GM19463 (cell line): Measurements from ENCODE around the gene APBA1.
"Not testable (repeated sequence)": the region's sequence is repeated elsewhere in the genome, so short reads cannot be mapped to it uniquely, and the experiment has no call there.

Experiments used
- ATAC-seq: cut with Tn5 transposase; IDR thresholded peaks from one replicate; pipeline ENCODE4 v1.9.1; 2021; ENCODE audit warnings: mild to moderate bottlenecking, moderate library complexity; ENCODE audit not compliant: unreplicated experiment

APBA1 gene

DNA sequence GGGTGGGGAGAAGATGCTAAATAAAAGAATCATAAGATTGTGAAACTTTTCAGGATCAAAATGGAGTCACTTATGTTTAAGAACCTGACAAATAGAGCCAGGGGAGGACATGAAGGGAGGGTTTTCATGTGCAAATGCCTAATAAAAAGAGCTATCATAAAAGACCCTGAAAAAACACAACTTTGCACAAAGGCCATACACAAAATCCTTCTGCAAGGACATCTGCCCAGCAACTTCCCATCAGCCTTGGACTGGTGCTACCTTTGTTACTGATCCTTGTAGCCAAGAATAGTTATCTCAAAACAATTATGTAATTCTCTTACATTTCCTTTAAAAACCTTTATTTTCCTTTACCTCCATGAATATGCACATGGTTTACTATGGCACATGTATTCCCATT is 63.0 kb downstream of the APBA1 start:
- no peak for ATAC-seq

DNA sequence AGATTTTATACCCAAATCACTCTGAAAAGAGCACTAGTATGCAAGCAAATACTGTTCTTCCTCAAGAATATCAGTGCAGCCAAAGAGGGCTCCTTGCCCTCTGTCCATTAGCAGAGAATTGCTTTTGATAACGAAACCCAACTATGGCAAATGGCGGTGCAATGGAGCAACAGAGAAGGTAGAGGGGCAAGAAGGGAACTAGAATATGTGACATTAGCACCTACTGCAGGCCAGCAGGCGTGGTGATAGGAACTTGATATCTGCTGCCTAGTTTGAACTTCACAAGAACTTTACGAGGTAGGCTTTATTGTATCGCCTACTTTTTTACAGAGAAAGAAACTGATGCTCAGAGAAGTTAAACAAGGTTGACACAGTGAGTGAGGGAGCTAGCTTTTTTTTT is 66.1 kb downstream of the APBA1 start:
- ATAC-seq = no peak

GRCh38 chr9:69605406-69605805 is 66.8 kb downstream of the APBA1 start:
- ATAC-seq = no peak

DNA sequence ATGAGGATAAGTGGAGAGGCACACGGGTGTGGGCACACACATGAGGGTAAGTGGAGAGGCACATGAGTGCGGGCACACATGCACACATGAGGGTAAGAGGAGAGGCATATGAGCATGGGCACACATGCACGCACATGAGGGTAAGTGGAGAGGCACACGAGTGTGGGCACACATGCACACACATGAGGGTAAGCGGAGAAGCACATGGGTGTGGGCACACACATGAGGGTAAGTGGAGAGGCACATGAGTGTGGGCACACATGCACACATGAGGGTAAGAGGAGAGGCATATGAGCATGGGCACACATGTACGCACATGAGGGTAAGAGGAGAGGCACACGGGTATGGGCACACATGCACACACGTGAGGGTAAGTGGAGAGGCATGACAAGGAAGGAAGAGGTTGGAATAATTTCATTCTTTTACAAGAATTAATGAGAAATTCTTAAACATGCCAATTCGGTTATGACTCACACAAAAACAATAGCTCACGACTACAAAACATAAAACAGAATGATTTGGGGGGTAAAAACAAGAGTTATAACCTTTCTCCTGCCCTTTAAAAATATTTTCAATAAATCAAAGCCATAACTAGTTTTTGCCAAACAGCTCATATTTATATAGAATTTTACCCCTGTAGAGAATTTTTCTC is 67.5 kb downstream of the APBA1 start:
- no peak for ATAC-seq

DNA sequence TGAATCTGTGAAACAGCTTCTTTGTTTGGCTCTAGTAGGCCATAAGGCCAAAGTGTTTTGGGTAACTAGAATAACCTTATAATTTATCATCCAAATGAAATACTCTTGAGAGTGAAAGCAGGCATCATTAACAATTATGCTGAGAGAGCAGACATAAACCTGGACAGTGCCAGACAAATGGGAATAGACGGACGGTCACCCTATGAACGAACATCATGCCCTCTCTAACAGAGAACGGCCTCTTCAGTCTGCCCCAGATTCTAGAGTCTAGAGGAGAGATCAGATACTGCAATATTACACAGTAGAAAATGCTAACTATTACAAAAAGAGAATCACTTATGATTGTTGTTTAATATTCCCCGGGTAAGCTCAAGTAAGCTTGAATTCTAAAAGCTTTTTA is 68.5 kb downstream of the APBA1 start:
- no peak for ATAC-seq

DNA sequence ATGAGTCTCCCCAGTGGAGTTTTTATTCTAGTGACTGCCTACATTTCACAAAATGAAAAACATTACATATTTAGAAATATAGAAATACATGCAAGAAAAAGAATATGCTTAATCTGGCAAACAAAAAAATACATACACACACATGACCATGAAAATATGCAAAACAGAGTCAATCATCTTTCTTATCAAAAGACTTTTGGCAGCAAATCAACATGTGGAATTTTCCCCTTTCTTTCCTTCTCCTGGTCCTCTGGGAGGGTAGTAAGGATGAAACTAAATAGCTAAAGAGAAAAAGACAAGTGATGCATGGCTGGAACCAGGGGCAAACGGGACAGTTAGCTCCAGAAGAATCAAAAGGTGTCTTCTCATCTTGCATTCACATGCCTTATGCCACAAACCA is 69.4 kb downstream of the APBA1 start:
- ATAC-seq = no peak

DNA sequence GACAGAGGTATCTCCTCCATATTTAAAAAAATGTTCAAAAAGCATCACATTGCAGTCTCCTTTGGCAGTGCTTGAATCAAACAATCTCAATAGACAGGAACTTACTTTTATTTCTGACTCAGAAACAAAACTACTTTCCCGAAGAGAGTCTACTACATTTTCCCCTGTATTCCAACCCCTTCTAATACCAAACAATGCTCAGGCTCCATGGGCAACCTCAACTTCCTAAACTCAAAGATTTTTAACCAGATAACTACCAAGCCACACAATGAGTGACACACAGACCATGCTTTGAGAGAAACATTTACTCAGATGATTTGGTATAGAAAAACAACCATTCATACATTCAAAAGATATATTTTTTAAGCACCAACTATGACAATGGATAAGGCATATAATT is 70.5 kb downstream of the APBA1 start:
- ATAC-seq = no peak

DNA sequence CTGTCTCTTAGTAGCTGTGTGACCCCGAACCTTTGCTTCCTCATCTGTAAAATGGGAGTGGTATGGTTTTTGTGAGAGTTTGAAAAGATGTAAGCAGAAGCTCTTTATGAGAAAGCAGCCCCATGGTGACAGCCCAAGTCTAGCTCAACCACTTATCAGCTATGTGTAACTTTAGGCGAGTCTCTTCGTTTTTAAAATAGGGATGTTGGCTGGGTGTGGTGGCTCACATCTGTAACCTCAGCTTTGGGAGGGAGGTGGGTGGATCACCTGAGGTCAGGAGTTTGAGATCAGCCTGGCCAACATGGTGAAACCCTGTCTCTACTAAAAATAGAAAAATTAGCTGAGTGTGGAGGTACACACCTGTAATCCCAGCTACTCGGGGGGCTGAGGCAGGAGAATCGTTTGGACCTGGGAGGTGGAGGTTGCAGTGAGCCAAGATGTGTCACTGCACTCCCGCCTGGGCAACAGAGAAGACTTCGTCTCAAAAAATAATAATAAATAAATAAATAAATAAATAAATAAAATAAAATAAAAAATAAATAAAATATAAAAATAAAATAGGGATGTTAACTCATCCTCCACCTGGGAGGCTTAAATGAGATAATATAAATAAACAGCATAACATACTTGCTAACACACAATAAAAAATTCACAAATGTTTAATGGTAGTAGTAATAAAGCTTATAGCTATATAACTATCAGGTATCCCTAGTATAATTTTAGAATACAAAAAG is 71.7 kb downstream of the APBA1 start:
- no peak for ATAC-seq

- no peak for ATAC-seq
Measured at GRCh38 chr9:69599232-69599971, 72.8 kb downstream of the APBA1 start.

DNA sequence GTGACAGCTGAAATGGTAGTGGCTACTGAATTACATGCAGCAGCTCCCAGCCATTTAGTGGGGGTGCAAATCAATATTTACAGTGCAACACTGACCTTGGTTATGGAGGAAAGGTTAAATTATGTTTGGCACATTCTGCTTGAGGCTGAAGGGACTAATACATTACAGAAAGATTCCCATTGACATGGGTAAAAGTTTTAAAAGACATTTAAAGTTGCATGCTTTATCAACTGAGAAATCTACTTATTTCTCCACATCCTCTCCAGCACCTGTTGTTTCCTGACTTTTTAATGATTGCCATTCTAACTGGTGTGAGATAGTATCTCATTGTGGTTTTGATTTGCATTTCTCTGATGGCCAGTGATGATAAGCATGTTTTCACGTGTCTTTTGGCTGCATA is 75.3 kb downstream of the APBA1 start:
- not testable (repeated sequence) for ATAC-seq

DNA sequence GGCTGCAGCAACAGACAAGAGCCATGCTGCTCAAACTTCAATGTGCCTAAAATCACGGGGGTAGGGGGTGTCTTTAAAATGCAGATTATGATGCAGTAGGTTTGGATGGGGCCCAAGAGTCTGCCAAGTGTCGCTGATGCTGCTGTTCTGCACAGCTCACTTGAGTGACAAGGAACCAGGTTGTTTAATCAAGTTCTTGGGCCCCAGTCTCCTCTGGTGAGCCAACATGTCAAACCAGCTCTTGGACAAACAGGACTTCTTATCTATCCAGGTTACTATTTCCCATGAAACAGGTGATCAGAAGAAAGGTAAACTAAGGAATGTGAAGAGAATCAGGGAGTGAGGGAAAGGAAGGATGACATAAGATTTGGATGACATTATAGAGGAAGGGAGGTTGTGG is 78.0 kb downstream of the APBA1 start:
- ATAC-seq = no peak

GRCh38 chr9:69593756-69594155 is 78.4 kb downstream of the APBA1 start:
- no peak for ATAC-seq

DNA sequence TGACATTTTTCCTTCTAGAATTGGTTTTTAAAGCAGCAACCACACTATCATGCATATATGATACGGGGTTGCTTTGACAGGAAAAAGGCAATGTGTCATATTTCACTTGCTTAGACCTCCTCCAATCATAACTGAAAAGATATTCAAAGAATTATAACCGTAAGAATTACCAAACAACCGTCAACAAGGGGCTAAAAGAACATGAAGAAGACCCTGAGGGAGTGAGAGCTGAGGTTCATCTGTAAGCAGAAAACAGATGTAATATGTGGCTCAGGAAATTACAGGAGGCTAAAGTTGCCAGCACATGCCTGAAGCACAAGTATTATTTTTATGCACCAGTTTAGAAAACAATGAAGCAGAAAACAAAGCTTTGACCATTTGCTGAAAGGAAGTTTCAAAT is 78.9 kb downstream of the APBA1 start:
- ATAC-seq = no peak

- no peak for ATAC-seq
Measured at GRCh38 chr9:69590266-69590665, 81.9 kb downstream of the APBA1 start.

DNA sequence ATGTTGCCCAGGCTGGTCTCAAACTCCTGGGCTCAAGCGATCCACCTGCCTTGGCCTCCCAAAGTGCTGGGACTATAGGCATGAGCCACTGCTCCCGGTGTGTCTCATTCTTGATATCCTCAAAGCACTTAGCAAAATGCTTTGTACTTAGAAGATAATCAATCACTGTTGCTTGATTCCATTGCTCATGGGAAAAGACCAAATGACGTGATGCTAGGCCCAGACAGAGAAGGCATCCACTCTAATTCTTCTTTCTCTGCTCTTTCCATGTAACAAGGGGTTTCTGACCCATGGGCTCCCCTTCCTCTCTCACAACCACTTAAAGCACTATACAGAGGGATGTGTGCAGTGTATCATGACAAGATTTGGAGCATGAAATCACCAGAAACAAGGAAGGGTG is 83.0 kb downstream of the APBA1 start:
- no peak for ATAC-seq

DNA sequence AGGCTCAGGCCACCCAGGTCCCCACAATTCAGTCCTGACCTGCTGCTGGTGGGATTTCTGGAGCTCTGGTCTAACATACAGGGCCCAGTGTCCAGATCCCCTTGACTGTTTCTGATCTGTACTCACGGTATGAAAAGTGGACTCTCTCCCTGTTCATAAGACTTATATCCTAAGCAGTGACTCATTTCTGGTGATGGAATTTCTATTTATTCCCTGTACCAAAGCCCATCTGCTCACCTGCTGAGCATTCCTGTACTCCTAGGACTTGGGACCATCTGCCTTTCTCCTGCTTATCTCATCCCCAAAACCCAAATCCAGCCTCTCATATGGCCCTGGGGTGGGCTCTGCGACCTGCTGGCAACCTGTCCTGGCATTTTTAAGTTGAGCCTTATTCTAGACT is 86.6 kb downstream of the APBA1 start:
- ATAC-seq = no peak

GRCh38 chr9:69584759-69585158 is 87.4 kb downstream of the APBA1 start:
- no peak for ATAC-seq

GRCh38 chr9:69583645-69584234 is 88.4 kb downstream of the APBA1 start:
- no peak for ATAC-seq

GRCh38 chr9:69582544-69583297 is 89.5 kb downstream of the APBA1 start:
- no peak for ATAC-seq

DNA sequence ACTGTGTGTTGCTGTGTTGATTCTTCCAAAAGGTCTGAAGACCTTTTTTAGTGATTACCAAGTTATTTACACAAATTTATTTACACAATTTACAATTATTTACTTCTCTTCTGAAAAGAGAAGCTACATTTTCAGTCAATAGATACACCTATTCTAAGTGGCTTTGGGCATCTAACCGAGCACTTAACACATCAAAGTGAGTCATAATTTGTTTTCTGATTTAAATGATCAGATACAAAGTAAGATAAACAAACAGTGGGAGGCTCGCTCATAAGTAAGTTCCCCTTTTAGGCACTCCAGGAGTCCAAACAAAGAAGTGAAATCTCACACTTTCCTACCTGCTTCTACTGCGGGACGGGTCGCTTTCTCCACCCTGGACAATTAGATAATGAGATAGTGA is 90.2 kb downstream of the APBA1 start:
- no peak for ATAC-seq

DNA sequence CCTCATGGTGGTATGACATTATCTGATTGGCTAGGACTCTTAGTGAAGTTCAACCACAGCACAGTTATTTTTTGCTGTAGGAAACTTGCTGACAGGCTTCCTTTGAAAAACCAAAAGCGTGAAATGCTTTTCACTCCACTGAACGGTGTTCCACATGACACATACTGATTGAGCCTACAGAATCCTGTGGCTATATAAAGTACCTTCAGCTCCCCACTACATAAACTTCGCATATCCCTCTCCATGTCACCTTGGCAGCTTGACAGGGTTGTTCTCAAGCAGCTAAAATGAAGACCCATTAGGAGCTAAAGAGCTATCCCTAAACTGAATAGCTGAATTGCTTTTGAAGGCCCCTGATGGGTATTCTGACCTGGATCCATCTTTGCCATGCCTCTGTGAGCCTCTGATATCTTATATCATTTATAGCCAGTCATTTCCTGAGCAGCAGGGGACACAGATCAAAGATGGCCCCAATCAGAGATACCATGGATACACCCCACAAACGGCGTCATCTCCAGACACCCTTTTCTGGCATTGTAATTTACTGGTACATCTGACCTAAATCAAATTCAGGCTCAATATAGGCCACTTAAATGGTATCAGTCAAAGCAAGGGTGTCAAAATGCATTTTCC is 91.5 kb downstream of the APBA1 start:
- ATAC-seq = no peak
